Stimulated activated CD8-positive, alpha-beta memory T cell treated with anti-CD3 and anti-CD28 coated beads, Interleukin-2, amount 100 ng/mL, for 1 hour (primary cell): ENCODE measurements around the gene SPOCK1.

Experiments used
- DNase-seq, 2 donors: peaks; one replicate each; pipeline ENCODE4 v3.0.0-alpha.2; 2020; ENCODE audit warnings: low read depth in 2 of 2

Gene SPOCK1

GRCh38 chr5:137492331-137492730 is 6.8 kb downstream of the SPOCK1 start:
- no peak for DNase-seq

DNA sequence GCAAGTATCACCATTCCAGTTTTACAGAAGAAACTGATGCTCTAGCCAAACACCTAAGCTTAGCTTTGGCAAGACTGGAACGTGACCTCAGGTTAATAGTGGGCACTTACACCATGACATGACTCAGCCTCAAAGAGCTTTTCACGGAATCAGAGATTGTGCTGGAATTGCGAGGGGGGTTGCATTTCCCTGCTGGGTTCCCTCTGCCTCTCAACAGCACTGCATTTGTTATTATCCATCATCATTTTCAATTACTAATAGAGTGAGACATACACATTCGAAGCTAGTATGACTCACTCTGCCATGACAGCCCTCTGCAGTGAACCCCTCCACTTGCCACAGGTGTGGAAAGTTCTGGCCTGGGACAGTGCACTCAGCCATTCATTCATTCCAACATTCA is 8.0 kb downstream of the SPOCK1 start:
- no peak for DNase-seq

- no peak for DNase-seq
Measured at GRCh38 chr5:137490591-137490990, 8.5 kb downstream of the SPOCK1 start.

DNA sequence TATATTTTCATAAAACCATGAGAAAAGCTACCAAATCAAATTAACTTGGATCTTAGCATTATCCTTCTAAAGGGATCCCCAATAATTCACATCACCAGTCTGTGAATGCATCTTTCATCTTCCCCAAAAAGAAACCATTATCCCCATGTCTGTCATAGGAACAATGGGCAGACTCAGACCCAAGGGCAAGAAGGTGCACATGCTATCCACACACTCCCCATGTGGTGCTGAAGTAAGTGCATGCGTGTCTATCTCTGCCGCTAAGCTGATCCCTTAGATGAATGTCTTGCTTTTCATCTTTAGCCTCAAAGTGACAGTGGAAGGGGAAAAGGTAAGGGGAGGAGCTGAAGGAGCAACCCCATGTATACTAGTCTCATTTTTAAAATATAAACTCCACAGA is 10.2 kb downstream of the SPOCK1 start:
- no peak for DNase-seq

DNA sequence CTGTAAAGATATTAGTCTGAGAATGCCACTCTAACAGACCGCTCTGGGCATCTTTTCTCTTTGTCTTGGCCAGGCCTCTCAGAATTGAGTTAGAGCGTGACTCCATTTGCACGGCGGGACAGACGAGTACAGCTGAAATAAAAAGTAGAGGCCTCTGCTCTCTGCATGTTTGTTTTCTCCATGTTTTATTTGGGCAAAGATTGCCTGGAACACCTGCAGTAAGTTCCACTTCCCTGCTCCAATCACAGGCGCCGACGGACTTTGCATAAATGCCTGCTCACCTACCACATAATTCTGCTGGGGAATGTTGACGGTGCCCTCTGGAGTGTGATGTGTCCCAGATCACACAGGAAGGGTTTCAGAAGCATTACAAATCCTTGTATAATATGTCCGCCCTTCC is 10.6 kb downstream of the SPOCK1 start:
- no peak for DNase-seq

GRCh38 chr5:137487600-137487999 is 11.5 kb downstream of the SPOCK1 start:
- DNase-seq = no peak

DNA sequence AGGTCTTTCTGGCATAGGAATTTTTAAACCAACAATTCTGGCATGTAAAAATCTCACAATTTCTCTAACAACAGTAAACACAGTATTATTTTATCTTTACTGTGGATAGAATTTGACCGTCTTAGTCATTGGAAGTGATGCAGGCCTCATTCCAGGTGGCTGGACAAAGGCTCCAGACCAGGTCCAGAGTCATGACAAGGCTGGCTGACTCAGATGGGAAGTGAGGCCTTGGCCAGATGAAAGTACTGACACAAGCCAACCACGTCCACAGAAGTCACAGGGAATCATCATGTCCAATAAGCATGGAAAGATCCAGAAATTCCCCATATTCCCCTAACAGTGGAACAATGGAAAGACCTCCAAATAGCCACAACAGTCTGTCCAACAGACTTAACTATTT is 12.4 kb downstream of the SPOCK1 start:
- no peak for DNase-seq

DNA sequence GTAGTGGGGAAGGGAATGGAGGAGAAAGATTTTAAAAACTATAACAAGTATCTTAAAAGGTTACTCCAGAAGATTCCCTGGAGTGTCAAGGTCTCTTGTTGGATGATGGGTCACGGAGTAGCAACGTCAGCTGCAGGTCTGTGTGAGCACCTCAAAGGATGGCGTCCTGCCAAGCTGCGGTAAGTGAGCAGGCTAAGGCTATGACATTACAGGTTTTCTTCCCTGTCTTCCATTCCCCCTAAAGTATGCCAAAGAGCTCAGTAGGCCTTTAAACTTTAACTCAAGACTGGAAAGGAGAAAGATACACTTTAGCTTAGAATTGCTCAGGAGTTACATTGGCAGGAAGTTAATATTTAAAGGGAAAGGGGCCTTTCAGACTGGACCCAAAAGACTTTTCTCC is 17.5 kb downstream of the SPOCK1 start:
- DNase-seq = no peak

GRCh38 chr5:137478043-137478442 is 21.1 kb downstream of the SPOCK1 start:
- DNase-seq = no peak

- DNase-seq = no peak
Measured at GRCh38 chr5:137470921-137471220, 28.3 kb downstream of the SPOCK1 start.

GRCh38 chr5:137470111-137470920 is 28.8 kb downstream of the SPOCK1 start:
- DNase-seq = no peak

DNA sequence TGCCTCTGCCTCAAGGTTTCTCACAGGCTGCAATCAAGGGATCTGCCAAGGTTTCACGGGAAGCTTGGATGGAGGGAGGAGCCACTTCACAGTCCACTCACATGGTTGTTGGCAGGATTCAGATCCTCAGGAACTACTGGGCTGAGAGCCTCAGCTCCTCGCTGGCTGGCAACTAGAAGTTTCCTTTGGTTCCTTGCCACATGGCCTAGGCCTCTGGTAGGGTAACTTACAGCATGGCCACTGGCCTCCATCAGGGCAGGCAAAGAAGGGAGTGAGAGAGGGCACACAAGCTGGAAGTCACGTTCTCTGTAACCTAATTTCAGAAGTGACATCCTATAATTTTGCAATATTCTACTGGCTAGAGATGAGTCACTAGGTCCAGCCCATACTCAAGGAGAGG is 32.2 kb downstream of the SPOCK1 start:
- DNase-seq = no peak

- no peak for DNase-seq
Measured at GRCh38 chr5:137465930-137466329, 33.2 kb downstream of the SPOCK1 start.

- DNase-seq = no peak
Measured at GRCh38 chr5:137462816-137463520, 36.2 kb downstream of the SPOCK1 start.

DNA sequence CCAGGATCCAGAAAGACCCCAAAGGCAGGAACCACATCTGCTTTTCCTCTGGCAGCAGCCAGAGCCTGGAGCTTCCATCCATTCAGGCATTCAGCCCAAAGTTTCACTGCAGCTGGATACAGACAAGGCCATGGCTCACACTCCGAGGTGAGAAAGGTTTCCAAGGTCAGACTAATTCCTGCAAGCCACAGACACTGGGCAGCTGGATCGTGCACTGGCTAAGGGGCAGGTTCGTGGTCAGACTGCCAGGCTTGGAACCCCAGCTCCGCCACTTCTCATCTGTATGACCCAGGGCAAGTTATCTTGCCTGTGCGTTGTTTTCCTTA is 36.9 kb downstream of the SPOCK1 start:
- no peak for DNase-seq

- DNase-seq = no peak
Measured at GRCh38 chr5:137461391-137462264, 37.5 kb downstream of the SPOCK1 start.

DNA sequence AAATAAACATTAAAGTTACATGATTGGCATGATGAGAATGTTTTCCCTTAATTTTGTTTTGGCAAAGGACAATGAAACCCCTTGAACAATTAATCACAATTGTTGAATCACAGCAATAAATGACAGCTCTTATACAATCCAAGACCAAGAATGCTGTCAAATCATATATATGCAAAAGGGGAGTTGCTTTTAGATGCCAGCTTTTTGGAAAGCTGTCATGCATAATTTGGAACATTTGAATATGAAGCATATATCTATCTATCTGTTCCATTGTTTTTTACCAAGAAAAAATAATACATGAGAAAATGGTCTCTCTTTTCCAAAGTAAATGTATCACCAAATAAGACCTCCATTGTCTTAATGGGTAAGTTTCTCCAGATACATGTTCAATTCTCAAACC is 44.5 kb downstream of the SPOCK1 start:
- DNase-seq = no peak

DNA sequence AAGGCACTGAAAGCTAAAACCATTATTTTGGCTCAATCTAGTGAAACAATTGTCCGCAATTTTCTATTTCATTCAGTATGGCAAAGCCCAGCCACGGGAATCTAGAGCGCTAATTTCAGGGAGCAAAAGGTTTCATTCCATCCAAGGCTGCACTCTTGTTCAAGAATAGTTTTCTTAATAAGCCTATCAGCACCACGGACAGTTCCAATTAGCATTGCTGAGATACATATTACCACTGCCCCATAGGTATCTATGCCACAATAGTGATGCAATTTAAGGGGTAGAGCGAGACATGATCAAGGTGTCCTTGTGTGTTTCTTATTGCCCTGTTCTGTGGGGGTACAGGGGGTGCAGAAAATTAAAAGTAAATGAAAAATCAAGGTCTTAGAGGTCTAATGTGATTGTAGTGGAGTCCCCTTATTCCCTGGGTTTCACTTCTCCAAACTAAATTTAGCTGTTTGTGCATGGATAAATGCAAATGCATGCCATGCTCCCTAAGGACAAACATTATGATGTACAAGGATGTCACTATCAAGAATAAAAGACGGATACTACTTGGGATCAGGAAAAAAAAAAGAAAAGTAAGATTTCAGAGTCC is 45.5 kb downstream of the SPOCK1 start:
- no peak for DNase-seq

DNA sequence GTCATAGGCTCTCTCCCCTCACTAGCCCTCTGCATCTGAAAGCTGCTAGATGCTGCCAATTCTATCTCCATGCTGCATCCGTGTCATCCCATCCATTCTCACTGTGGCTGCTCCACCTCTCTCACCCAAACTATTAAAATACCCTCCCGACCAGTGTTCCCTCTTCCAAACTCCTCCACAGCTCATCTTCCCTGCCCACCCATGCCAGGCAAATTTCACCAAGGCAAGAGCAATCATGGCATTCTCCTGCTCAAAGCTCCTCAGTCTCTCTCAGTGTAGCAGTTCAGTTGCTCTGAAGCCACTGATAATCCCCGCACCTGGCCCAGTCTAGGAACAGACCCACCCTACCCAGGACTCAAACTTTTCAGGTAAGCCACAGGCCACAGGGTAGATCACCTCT is 48.4 kb downstream of the SPOCK1 start:
- DNase-seq = no peak

DNA sequence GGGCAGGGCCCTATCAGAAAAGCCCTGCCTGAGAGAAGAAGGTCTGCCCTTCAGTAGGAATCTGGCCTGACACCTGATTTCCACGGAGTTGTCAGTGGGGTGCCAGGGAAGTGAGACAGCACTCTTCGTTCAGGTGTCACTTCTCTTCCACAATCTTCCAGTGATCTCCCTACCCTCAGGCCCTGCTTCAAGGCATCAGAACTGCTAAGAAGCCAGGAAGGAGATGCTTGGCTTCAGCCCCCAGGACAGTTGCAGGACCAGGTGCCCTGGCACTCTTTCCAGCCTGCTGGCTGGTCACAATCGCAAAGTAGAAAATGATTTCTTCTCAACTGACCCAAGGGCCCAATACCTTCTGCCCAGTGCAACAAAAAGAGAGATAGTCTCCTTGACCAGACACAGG is 50.3 kb downstream of the SPOCK1 start:
- no peak for DNase-seq

- DNase-seq = no peak
Measured at GRCh38 chr5:137446615-137447014, 52.5 kb downstream of the SPOCK1 start.

GRCh38 chr5:137446151-137446550 is 53.0 kb downstream of the SPOCK1 start:
- no peak for DNase-seq
